HG02642 (cell line): ENCODE measurements around the gene LORICRIN.
A peak's percentile ranks its signal among the peaks of the same experiment; 100 is the strongest.
"Not testable (repeated sequence)": the region's sequence is repeated elsewhere in the genome, so short reads cannot be mapped to it uniquely, and the experiment has no call there.

ENCODE experiments used
- ATAC-seq: cut with Tn5 transposase; IDR thresholded peaks from one replicate; pipeline ENCODE4 v1.9.1; 2021; ENCODE audit warnings: mild to moderate bottlenecking; ENCODE audit not compliant: unreplicated experiment, poor library complexity

LORICRIN gene

GRCh38 chr1:153259387-153259786 lies at the start of gene LORICRIN:
Gene LORICRIN (plus strand): TSS chr1:153259687. CDS start chr1:153260950, 1,263 bp downstream.
- ATAC-seq = no peak

GRCh38 chr1:153210206-153210605 lies 49.3 kb upstream of the LORICRIN start:
- no peak for ATAC-seq

- no peak for ATAC-seq
Measured at GRCh38 chr1:153212201-153212600, 47.3 kb upstream of the LORICRIN start.

GRCh38 chr1:153213519-153213918 lies 46.0 kb upstream of the LORICRIN start:
- ATAC-seq = no peak

- ATAC-seq = no peak
Measured at GRCh38 chr1:153217212-153217611, 42.3 kb upstream of the LORICRIN start, which contains the start of gene PRR9. Gene PRR9 (plus strand): TSS chr1:153217584. CDS start chr1:153218145, 561 bp downstream.

GRCh38 chr1:153217744-153218416 lies 41.6 kb upstream of the LORICRIN start:
- ATAC-seq = no peak

- ATAC-seq = no peak
Measured at GRCh38 chr1:153220606-153221303, 38.7 kb upstream of the LORICRIN start.

- ATAC-seq = peak; percentile 75
Measured at GRCh38 chr1:153223040-153223891, 36.2 kb upstream of the LORICRIN start.

- no peak for ATAC-seq
Measured at GRCh38 chr1:153227810-153228209, 31.7 kb upstream of the LORICRIN start.

- no peak for ATAC-seq
Measured at GRCh38 chr1:153228491-153228890, 31.0 kb upstream of the LORICRIN start.

GRCh38 chr1:153229076-153229829 lies 30.2 kb upstream of the LORICRIN start:
- not testable (repeated sequence) for ATAC-seq

GRCh38 chr1:153231363-153231762 lies 28.1 kb upstream of the LORICRIN start:
- ATAC-seq = no peak

GRCh38 chr1:153231785-153232184 lies 27.7 kb upstream of the LORICRIN start:
- no peak for ATAC-seq

GRCh38 chr1:153232553-153232952 lies 26.9 kb upstream of the LORICRIN start:
- no peak for ATAC-seq

- no peak for ATAC-seq
Measured at GRCh38 chr1:153233448-153233847, 26.0 kb upstream of the LORICRIN start.

GRCh38 chr1:153238527-153238926 lies 21.0 kb upstream of the LORICRIN start:
- no peak for ATAC-seq

GRCh38 chr1:153242160-153242559 lies 17.3 kb upstream of the LORICRIN start:
- ATAC-seq = no peak

- no peak for ATAC-seq
Measured at GRCh38 chr1:153245466-153245865, 14.0 kb upstream of the LORICRIN start.

GRCh38 chr1:153246018-153246417 lies 13.5 kb upstream of the LORICRIN start:
- no peak for ATAC-seq

- no peak for ATAC-seq
Measured at GRCh38 chr1:153246825-153247224, 12.7 kb upstream of the LORICRIN start.
